ENCODE data around the gene ZNF629. TPM values are rescaled to one million over a fixed set of nuclear protein-coding genes. Genes with fewer than 3 reads are reported as not detected.

Gene ZNF629
- total RNA-seq, 4 donors from 2014 or later, result 8.7 to 15.0 (median 11.5) TPM

DNA sequence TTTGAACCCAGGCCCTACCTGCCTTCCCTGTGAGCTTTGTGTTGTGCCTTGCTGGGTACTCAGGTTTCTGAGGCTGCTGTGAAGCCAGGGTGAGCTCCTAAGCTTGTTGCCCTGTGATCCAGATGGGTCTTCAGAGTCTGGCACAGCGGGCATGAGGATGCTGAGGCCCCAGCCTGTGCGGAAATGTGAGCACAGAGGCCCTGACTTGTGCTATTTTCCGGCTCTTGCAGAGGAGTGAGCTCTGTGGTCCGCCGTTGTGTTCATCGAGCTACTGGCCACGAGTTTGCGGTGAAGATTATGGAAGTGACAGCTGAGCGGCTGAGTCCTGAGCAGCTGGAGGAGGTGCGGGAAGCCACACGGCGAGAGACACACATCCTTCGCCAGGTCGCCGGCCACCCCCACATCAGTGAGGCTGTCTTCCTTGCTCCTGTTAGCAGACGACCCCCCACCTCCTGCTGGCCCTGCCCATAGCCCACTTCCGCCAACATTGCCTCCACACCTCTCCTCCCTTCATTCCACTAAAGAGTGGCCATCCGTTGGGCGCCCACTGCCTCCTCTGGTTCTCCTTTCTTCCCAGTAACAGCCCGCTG is 36.0 kb downstream of the ZNF629 start:
- no peak for ATAC-seq (ENCODE audit: low FRiP score)
- TF ChIP-seq, protein P1, sequence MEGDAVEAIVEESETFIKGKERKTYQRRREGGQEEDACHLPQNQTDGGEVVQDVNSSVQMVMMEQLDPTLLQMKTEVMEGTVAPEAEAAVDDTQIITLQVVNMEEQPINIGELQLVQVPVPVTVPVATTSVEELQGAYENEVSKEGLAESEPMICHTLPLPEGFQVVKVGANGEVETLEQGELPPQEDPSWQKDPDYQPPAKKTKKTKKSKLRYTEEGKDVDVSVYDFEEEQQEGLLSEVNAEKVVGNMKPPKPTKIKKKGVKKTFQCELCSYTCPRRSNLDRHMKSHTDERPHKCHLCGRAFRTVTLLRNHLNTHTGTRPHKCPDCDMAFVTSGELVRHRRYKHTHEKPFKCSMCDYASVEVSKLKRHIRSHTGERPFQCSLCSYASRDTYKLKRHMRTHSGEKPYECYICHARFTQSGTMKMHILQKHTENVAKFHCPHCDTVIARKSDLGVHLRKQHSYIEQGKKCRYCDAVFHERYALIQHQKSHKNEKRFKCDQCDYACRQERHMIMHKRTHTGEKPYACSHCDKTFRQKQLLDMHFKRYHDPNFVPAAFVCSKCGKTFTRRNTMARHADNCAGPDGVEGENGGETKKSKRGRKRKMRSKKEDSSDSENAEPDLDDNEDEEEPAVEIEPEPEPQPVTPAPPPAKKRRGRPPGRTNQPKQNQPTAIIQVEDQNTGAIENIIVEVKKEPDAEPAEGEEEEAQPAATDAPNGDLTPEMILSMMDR (IDR thresholded peaks at IDR 0.05), result no peak
- no peak for DNase-seq (ENCODE audit: low spot score)

DNA sequence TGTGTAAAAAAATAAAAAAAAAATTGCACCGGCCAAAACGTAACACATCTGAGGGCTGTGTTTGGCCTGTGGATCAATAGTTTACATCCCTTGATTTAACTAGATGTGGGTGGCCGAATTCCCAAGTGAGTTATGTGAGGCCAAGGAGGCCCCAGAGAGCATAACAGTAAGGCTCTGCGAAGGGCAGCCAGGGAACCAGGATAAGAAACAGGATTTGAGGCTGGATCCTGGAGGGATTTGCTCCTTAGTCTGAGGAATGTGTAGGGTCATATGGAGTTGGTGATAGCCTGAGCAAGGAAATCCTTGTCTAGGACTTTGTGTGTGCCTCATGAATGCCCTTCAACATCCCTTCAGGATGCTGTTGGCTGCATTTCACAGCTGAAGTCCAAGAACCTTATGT is 36.8 kb downstream of the ZNF629 start:
- ATAC-seq (ENCODE audit: low FRiP score), result no peak
- DNase-seq (ENCODE audit: low spot score), result no peak
- TF ChIP-seq, protein P1 (IDR thresholded peaks at IDR 0.05), result no peak

DNA sequence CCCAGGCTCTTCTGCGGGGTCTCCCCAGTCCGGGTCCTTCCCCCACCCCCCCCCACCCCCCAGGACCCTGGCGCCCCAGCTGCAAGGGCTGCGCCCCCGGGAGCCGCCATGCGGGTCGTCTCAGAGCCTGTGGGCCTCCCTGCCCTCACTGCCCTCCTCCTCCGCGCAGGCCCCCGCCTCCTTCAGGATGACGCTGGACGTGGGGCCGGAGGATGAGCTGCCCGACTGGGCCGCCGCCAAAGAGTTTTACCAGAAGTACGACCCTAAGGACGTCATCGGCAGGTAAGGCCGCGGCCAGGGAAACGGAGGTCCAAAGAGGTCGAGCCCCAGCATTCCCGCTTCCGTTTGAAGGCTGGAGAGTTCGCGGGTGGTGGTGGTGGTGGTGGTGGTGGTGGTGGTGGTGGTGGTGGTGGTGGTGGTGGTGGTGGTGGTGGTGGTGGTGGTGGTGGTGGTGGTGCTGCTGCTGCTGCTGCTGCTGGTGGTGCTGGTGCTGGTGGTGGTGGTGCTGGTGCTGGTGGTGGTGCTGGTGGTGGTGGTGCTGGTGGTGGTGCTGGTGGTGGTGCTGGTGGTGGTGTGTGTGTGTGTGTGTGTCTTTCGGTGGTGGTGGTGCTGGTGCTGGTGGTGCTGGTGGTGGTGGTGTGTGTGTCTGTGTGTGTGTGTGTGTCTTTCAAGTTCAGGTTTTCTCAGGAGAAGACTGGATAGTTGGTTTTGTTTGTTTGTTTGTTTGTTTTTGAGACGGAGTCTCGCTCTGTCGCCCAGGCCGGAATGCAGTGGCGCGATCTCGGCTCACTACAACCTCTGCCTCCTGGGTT is 38.2 kb downstream of the ZNF629 start:
- peak; percentile 62 for ATAC-seq (ENCODE audit: low FRiP score)
- TF ChIP-seq, protein P1 (IDR thresholded peaks at IDR 0.05), result no peak
- no peak for DNase-seq (ENCODE audit: low spot score)

GRCh38 chr16:30747799-30748633 is 39.0 kb downstream of the ZNF629 start, which contains the start of gene PHKG2:
TSS of gene PHKG2 (plus strand) at chr16:30748425. CDS start at chr16:30748821, 396 bp downstream.
- ATAC-seq (ENCODE audit: low FRiP score) (peak; percentile 98), DNase-seq (ENCODE audit: low spot score) (peak; percentile 93)
- TF ChIP-seq, protein P1 (IDR thresholded peaks at IDR 0.05), result no peak

GRCh38 chr16:30747331-30747730 is 39.7 kb downstream of the ZNF629 start:
- TF ChIP-seq, protein P1 (IDR thresholded peaks at IDR 0.05), result no peak
- DNase-seq (ENCODE audit: low spot score), result no peak

GRCh38 chr16:30746638-30747175 is 40.3 kb downstream of the ZNF629 start:
- ATAC-seq (ENCODE audit: low FRiP score) (no peak), DNase-seq (ENCODE audit: low spot score) (no peak)
- TF ChIP-seq, protein P1 (IDR thresholded peaks at IDR 0.05), result no peak

More at GRCh38 chr16:30747331-30747730, 39.7 kb downstream of the ZNF629 start:
- ATAC-seq (ENCODE audit: low FRiP score), result peak; percentile 53

Measured in omental fat pad (tissue), 4 donors.